ENCODE results near the gene CBX1.

CBX1 gene

GRCh38 chr17:48101012-48101720 lies at the start of gene CBX1:
Gene CBX1 (minus strand): TSS chr17:48101478. CDS start chr17:48077004, 24,474 bp downstream.
- peak; percentile 87 to 88 for DNase-seq (ENCODE audit: low read depth in 2 of 2)

GRCh38 chr17:48150597-48151001 lies 49.3 kb upstream of the CBX1 start:
- DNase-seq (ENCODE audit: low read depth in 2 of 2), result no peak

DNA sequence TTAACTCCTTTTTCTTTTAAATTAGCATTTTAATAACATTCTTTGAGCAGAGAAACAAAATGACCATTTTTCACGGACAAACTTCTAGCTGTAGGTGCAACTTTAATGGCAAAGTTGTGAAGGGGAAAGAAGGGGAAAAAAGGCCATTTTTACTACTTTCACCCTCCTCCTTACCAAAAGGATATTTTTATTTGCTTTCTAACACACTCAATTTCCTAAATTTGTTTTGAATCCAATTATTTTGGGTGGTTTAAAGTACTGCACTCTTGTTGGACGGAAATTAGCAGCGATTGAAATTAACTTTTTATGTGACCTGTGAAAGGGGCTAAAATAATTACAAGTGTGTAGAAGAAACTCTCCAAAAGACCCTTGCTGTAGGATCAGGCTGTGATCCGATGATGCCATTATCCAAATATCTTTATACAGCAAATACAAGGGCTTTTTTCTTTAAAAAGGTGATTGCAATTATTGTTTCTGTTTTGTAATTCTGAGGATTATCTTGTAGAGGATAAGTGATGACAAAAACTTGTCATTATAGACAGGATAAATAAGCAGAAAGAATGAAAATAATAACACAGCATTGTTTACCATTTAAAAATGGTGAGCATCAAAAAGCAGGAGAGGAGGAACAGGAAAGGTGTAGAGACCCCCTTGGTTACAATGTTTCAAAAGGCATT lies 48.6 kb upstream of the CBX1 start:
- DNase-seq (ENCODE audit: low read depth in 2 of 2), result no peak

DNA sequence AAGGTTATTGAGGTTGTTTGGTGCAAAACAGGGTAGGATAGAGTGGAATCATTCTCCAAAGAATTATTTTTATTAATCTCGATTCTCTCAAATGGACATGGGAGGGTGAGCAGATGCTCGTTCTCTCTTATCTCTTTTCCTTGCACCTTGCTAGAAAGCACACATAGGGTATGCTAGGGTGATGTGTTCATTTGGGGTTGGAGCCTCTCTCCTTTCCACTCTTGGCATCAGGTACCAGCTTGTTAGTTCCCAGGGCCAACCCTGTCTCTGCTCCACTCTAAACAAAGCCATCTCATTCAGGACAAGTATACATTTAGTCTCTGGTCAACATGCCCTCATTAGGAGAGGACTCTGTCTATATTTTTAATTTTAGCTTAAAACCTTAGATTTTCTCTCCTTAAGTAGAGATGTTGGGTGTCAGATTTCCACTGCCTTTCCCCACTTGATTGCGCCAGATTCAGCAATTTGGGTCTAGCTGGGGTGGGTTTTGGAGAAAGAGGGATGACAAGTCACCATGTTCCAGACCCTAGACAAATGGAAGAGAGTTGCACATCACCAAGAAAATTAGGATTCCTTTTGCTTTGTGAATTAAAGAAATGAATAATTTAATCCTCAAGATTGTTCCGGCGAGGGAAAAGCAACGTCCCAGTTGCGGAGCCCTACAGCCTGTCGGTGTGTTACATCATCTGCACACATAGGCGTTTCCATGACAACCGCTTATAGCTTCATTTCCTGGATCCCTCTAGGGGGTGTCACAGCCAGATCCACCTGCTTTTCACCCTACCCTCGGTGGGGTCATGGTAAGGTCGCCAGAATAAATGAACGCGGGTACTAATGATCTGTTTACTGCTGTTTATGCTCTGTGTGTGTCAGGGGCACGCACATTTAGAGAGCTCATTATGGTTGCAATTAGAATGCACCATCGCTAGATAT lies 47.8 kb upstream of the CBX1 start:
- no peak for DNase-seq (ENCODE audit: low read depth in 2 of 2)

- DNase-seq (ENCODE audit: low read depth in 2 of 2), result no peak
Observed at GRCh38 chr17:48148029-48148770, 46.9 kb upstream of the CBX1 start.

GRCh38 chr17:48144976-48145798 lies 43.9 kb upstream of the CBX1 start:
- DNase-seq (ENCODE audit: low read depth in 2 of 2), result no peak

- DNase-seq (ENCODE audit: low read depth in 2 of 2), result no peak
Observed at GRCh38 chr17:48144231-48144630, 43.0 kb upstream of the CBX1 start.

DNA sequence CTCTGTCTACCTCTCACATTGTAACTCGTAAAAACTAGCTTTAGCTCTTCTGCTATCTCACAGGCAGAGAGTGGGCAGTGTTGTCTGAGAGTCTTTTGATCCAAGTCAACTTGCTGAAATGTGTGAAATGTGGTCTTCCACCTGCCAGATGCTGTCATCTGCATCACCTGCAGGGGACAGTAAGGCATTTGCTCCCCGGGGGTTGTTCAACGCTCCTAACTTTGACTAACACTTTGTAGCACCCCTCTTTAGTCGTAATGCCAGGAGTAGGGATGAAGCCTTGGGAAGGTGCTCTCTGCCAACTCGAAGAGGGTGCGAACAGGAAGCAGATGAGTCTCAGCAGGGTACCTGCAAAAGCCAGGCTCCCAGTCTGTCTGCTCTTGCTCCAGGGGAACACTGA lies 42.4 kb upstream of the CBX1 start:
- no peak for DNase-seq (ENCODE audit: low read depth in 2 of 2)

DNA sequence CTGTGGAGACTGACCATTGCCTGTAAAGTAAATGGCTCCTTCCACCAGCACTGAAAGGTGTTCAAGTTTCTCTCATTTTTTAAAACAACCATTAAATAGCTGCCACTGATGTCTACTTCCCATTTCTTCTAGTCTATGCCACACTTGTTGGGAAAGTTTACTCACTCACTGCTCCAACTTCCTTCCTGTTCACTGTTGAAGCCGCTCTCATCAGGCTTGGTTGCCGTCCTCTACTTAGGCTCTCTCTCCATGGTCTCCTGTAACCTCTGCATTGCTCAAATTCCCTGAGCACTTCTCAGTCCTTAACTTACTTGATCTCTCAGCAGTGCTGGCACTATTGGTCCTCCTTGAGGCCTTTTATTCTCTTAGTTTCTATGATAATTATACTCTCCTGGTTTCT lies 38.7 kb upstream of the CBX1 start:
- no peak for DNase-seq (ENCODE audit: low read depth in 2 of 2)

GRCh38 chr17:48137656-48138055 lies 36.4 kb upstream of the CBX1 start:
- no peak for DNase-seq (ENCODE audit: low read depth in 2 of 2)

DNA sequence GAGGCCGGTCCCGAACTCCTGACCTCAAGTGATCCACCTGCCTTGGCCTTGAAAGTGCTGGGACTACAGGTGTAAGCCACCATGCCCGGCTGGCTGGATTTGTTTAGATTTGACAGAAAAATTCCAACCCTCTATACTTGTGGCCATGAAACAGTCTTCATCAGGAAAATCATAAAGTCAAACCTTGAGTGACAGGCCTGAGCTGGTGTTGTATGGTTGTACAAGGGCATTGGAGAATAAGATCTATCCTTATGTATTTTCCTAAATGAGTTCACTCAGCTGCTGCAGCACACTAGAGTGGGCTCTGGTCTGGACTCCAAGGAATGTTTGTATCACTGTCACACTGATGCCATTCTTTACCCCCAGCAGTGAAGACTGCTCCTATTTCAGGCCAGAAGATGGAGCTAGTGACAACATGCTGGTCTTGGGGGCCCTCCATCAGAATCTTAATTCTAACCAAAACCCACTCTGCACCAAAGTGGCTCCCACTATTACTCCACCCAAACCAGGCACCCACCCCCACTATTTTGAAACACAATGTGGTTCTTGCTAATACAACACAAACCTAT lies 33.7 kb upstream of the CBX1 start:
- DNase-seq (ENCODE audit: low read depth in 2 of 2), result no peak

GRCh38 chr17:48132385-48132784 lies 31.1 kb upstream of the CBX1 start:
- DNase-seq (ENCODE audit: low read depth in 2 of 2), result no peak

DNA sequence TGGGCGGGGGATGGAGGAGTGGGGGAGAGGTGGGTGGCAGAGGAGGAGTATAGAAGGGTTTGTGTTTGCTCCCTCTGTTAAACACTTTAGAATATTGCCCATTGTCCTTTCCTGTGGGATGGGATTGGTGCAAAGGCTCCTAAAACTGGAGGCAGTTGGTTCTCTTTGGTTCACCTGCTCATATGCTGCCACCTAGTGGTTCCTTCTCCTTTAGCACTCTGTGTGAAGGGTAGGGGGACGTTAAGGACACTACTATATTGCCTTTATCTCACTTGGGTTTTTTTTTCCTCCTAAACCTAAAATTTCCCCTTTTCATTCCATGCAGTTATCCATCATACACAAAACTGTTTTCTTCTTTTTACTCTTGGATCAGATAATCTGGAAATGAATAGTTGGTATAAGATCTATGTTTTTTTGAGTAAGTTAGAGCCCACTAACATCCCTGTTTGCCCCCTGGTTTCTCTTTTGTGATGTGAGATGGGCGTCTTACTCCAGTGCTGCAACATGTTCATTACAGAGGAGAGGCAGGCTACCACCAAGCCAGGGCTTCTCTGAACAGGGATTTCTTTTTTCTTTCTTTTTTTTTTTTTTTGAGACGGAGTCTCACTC lies 30.0 kb upstream of the CBX1 start:
- DNase-seq (ENCODE audit: low read depth in 2 of 2), result peak in 1 of 2 donors; percentile 24

DNA sequence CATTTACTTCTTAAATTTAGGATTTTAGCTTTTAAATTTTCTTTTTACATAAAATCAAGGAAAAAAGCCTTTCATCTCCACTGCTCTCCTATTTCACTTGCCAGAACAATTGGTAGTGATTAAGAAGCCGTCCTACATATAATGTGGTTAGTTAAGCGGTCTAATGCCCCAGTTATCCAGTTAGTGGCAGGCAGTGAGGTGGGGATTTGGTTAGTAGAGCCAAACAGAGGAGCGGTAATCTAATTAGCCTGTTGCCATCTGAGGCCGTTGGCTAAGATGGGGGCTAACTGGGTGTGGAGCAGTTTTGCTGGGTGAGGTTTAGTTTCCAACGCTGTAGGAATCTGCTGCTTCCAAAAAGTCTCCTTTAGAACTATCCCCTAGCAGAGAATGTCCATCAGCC lies 28.7 kb upstream of the CBX1 start:
- no peak for DNase-seq (ENCODE audit: low read depth in 2 of 2)

- no peak for DNase-seq (ENCODE audit: low read depth in 2 of 2)
Observed at GRCh38 chr17:48128400-48128799, 27.1 kb upstream of the CBX1 start.

- no peak for DNase-seq (ENCODE audit: low read depth in 2 of 2)
Observed at GRCh38 chr17:48127371-48128051, 26.2 kb upstream of the CBX1 start.

- DNase-seq (ENCODE audit: low read depth in 2 of 2), result no peak
Observed at GRCh38 chr17:48126532-48126850, 25.2 kb upstream of the CBX1 start.

- DNase-seq (ENCODE audit: low read depth in 2 of 2), result no peak
Observed at GRCh38 chr17:48125829-48126531, 24.7 kb upstream of the CBX1 start.

- no peak for DNase-seq (ENCODE audit: low read depth in 2 of 2)
Observed at GRCh38 chr17:48123776-48124388, 22.6 kb upstream of the CBX1 start.
